ENCODE measurements around the gene DDIAS.

Gene DDIAS

DNA sequence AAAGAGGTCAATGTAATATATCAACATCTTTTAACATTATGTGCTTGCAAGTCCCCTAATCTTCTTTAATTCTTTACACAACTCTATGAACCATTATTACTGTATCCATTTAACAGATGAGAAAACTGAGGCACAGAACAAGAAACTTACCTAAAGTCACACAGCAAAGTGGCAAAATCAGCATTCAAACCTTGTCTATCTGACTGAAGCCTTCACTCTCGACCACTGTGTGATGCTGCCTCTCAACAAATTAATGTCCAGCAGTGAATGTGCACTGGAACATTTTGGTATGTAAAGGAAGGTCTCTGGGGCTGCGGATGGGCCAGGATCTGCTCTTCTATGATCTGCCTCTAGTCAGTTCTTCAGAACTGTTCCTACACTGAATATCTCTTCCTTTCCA lies 43.4 kb upstream of the DDIAS start:
- H3K27ac ChIP-seq, result no peak overlapping the region

DNA sequence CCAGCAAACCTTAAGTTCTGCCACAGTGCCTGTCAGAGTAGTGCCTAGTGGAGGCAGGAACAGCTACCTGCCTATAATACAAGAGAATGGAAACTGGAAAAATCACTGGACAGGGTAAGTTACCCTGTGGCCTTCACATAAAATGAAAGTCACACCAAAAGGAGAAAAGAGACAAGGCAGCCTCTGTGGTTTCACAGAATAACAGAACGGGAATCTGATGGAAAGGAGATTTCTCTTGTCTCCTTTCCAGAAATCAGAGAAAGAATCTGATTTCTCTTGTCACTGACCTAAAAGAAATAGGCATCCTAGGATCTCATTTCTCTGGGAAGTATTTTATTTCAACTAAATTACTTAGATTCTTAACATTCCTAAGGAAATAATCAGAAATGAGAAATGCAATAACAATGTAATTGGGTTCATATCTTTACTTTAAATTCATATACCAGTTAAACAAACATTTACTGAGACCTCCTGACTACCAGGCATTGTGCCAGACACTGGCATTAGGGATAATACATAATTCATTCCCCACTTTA lies 42.9 kb upstream of the DDIAS start:
- Histone ChIP-seq H3K9me3 (ENCODE audit: control insufficient read depth, low read length) (no peaks in the 10 kb centered on the region), H3K27ac (no peak overlapping the region), H3K27me3 (ENCODE audit: control insufficient read depth, insufficient read depth, low read length) (no peaks in the 10 kb centered on the region), H3K36me3 (ENCODE audit: control insufficient read depth, insufficient read depth, low read length) (no peaks in the 10 kb centered on the region), H3K79me2 (peaks cover 3% of the 10 kb centered on the region), H3K4me1 (no peaks in the 10 kb centered on the region), H3K4me3 (ENCODE audit: low read depth, low read length) (no peak overlapping the region), H3K9ac (no peak overlapping the region), H2AFZ (no peak overlapping the region), H3K4me2 (ENCODE audit: low read length) (no peak overlapping the region)
- TF ChIP-seq, protein P1, sequence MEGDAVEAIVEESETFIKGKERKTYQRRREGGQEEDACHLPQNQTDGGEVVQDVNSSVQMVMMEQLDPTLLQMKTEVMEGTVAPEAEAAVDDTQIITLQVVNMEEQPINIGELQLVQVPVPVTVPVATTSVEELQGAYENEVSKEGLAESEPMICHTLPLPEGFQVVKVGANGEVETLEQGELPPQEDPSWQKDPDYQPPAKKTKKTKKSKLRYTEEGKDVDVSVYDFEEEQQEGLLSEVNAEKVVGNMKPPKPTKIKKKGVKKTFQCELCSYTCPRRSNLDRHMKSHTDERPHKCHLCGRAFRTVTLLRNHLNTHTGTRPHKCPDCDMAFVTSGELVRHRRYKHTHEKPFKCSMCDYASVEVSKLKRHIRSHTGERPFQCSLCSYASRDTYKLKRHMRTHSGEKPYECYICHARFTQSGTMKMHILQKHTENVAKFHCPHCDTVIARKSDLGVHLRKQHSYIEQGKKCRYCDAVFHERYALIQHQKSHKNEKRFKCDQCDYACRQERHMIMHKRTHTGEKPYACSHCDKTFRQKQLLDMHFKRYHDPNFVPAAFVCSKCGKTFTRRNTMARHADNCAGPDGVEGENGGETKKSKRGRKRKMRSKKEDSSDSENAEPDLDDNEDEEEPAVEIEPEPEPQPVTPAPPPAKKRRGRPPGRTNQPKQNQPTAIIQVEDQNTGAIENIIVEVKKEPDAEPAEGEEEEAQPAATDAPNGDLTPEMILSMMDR (IDR thresholded peaks at IDR 0.05), result no peak

More for the DNA sequence above, 43.4 kb upstream of the DDIAS start:
- Histone ChIP-seq H3K9me3 (ENCODE audit: control insufficient read depth, low read length) (no peaks in the 10 kb centered on the region), H3K36me3 (ENCODE audit: control insufficient read depth, insufficient read depth, low read length) (no peaks in the 10 kb centered on the region), H2AFZ (no peak overlapping the region), H3K79me2 (peaks cover 3% of the 10 kb centered on the region), H3K27me3 (ENCODE audit: control insufficient read depth, insufficient read depth, low read length) (no peaks in the 10 kb centered on the region), H3K9ac (no peak overlapping the region), H3K4me3 (ENCODE audit: low read depth, low read length) (no peak overlapping the region), H3K4me1 (no peaks in the 10 kb centered on the region), H3K4me2 (ENCODE audit: low read length) (no peak overlapping the region)
- TF ChIP-seq, protein P1 (IDR thresholded peaks at IDR 0.05), result no peak

DNA sequence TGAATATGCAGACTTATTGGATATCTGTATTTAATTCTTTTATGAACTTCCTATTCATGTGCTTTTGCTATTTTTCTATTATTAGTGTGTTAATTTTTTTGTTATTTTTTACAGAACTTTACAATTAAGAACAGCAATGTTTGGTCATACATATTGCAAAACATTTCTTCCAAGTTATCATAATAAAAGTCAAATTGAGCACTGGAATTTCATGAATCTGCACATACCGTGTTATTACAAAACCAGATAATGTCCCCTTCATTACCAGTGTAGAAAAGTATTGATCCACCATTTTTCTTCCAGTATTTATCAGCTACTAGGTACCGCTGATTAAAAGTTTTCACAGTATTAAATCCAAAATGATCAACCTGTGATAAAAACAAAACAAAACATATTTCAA lies 41.8 kb upstream of the DDIAS start:
- H3K27ac ChIP-seq, result no peak overlapping the region
- no peaks in the 10 kb centered on the region for H3K9me3 ChIP-seq (ENCODE audit: control insufficient read depth, low read length)
- no peaks in the 10 kb centered on the region for H3K27me3 ChIP-seq (ENCODE audit: control insufficient read depth, insufficient read depth, low read length)
- TF ChIP-seq, protein P1 (IDR thresholded peaks at IDR 0.05), result no peak
- H3K36me3 ChIP-seq (ENCODE audit: control insufficient read depth, insufficient read depth, low read length), result no peaks in the 10 kb centered on the region
- no peak overlapping the region for H3K4me3 ChIP-seq (ENCODE audit: low read depth, low read length)
- H2AFZ ChIP-seq, result no peak overlapping the region
- no peaks in the 10 kb centered on the region for H3K4me1 ChIP-seq
- no peak overlapping the region for H3K9ac ChIP-seq
- H3K4me2 ChIP-seq (ENCODE audit: low read length), result no peak overlapping the region
- peaks cover 3% of the 10 kb centered on the region for H3K79me2 ChIP-seq

DNA sequence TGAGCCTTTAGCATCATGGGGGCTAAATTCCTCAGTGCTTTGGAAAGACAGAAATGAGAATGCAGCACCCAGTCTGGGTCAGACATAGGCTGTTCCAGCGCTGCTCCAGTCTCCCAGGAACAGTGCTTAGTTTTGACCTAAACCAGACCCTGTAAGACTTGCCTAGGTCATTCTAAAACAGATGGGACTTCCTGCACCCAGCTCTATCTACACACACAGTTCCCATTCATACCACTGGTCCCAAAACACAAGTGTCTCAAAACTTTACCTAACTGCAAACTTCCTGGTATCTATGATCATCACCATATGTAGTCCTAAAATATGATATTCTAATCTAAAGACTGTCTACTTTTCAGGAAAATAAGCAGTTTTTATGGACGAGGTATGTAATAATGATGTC lies 39.2 kb upstream of the DDIAS start:
- H3K9me3 ChIP-seq (ENCODE audit: control insufficient read depth, low read length), result no peaks in the 10 kb centered on the region
- H3K4me1 ChIP-seq, result no peaks in the 10 kb centered on the region
- no peak overlapping the region for H3K4me3 ChIP-seq (ENCODE audit: low read depth, low read length)
- H3K36me3 ChIP-seq (ENCODE audit: control insufficient read depth, insufficient read depth, low read length), result no peaks in the 10 kb centered on the region
- H2AFZ ChIP-seq, result no peak overlapping the region
- no peaks in the 10 kb centered on the region for H3K79me2 ChIP-seq
- TF ChIP-seq, protein P1 (IDR thresholded peaks at IDR 0.05), result no peak
- no peaks in the 10 kb centered on the region for H3K27me3 ChIP-seq (ENCODE audit: control insufficient read depth, insufficient read depth, low read length)
- no peak overlapping the region for H3K9ac ChIP-seq
- H3K4me2 ChIP-seq (ENCODE audit: low read length), result no peak overlapping the region
- no peak overlapping the region for H3K27ac ChIP-seq

DNA sequence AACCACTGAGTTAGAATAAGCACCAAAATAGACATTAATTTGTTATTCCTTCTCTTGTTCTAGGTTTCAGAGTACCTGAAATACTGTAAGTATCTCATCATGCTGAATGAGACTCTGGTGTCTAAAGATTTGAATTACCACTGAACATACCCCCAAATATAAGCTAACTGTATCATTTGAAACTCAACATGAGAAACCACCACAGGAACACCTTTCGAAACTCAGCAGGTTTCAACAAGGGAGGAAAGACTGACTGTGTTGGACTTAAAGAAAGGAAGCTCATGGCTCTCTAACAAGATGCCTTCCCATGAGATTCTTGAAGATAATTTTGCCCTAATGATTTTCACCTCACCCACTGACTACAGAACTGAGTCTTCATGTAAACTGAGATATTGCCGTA lies 38.3 kb upstream of the DDIAS start:
- no peaks in the 10 kb centered on the region for H3K27me3 ChIP-seq (ENCODE audit: control insufficient read depth, insufficient read depth, low read length)
- no peak overlapping the region for H3K4me3 ChIP-seq (ENCODE audit: low read depth, low read length)
- no peak overlapping the region for H3K4me2 ChIP-seq (ENCODE audit: low read length)
- H3K36me3 ChIP-seq (ENCODE audit: control insufficient read depth, insufficient read depth, low read length), result no peaks in the 10 kb centered on the region
- H2AFZ ChIP-seq, result no peak overlapping the region
- TF ChIP-seq, protein P1 (IDR thresholded peaks at IDR 0.05), result no peak
- H3K9ac ChIP-seq, result no peak overlapping the region
- no peaks in the 10 kb centered on the region for H3K79me2 ChIP-seq
- no peaks in the 10 kb centered on the region for H3K9me3 ChIP-seq (ENCODE audit: control insufficient read depth, low read length)
- H3K4me1 ChIP-seq, result no peaks in the 10 kb centered on the region
- H3K27ac ChIP-seq, result no peak overlapping the region
